Lower leg skin (tissue), 3 donors: Measurements from ENCODE around the gene COX6B2.

ENCODE experiments used
- CTCF ChIP-seq, 3 donors: fragments of 450-650 bp; IDR thresholded peaks; one replicate each; pipeline ENCODE4 v1.5.1; 2016; ENCODE audit warnings: antibody characterized with exemption in 3 of 3, mild to moderate bottlenecking in 3 of 3, moderate library complexity in 2 of 3
- POLR2A ChIP-seq, 2 donors: fragments of 450-650 bp; IDR thresholded peaks; one replicate each; pipeline ENCODE4 v1.6.1; 2016 to 2017; ENCODE audit warnings: antibody characterized with exemption in 2 of 2, mild to moderate bottlenecking in 1 of 2, moderate library complexity in 1 of 2

GRCh38 chr19:55312621-55313512 is 41.7 kb downstream of the COX6B2 start:
- TF ChIP-seq CTCF (IDR thresholded peaks at IDR 0.05) (no peak), POLR2A (IDR thresholded peaks at IDR 0.05) (no peak)
